Sigmoid colon (tissue), 7 donors: ENCODE measurements around the gene RASGRF2. TPM values are rescaled to one million over a fixed set of nuclear protein-coding genes. Genes with fewer than 3 reads are reported as not detected.

Experiments
- DNase-seq: peaks from one replicate; pipeline ENCODE4 v3.0.0-alpha.2; 2019
- H3K27ac ChIP-seq, 4 donors: fragments of 200-600 bp; sonication (generic); one replicate each; pipeline ENCODE4 v1.5.1; 2016 to 2019; ENCODE audit warnings: mild to moderate bottlenecking in 1 of 4
- H3K27me3 ChIP-seq, 3 donors: fragments of 200-600 bp; sonication (generic); one replicate each; pipeline ENCODE4 v1.5.1; 2019; ENCODE audit warnings: mild to moderate bottlenecking in 1 of 3
- H3K36me3 ChIP-seq, 4 donors: fragments of 200-600 bp; sonication (generic); one replicate each; pipeline ENCODE4 v1.5.1; 2016 to 2019
- H3K4me1 ChIP-seq, 4 donors: fragments of 200-600 bp; sonication (generic); one replicate each; pipeline ENCODE4 v1.5.1; 2017 to 2019
- H3K4me3 ChIP-seq, 4 donors: fragments of 200-600 bp; sonication (generic); one replicate each; pipeline ENCODE4 v1.5.1; 2017 to 2019; ENCODE audit warnings: mild to moderate bottlenecking in 2 of 4, moderate library complexity in 1 of 4
- H3K9me3 ChIP-seq, 4 donors: fragments of 200-600 bp in 3 of 4; sonication (generic) in 3 of 4; one replicate each; pipeline versions ENCODE4 v1.5.1 to v1.6.1; 2013 to 2019
- CTCF ChIP-seq, 4 experiments: fragments of 450-650 bp in 3 of 4; fragments of 200-600 bp in 1 of 4; IDR thresholded peaks; one replicate each; pipeline ENCODE4 v1.5.1; 2016 to 2019; ENCODE audit warnings: antibody characterized with exemption in 4 of 4, mild to moderate bottlenecking in 3 of 4, moderate library complexity in 2 of 4
- EP300 ChIP-seq, 4 donors: sonication (generic); formaldehyde crosslinking; IDR thresholded peaks; one replicate each; pipeline ENCODE4 v1.6.1; 2017; ENCODE audit warnings: antibody characterized with exemption in 4 of 4
- POLR2A ChIP-seq, 2 donors: fragments of 450-650 bp; IDR thresholded peaks; one replicate each; pipeline ENCODE4 v1.6.1; 2016; ENCODE audit warnings: antibody characterized with exemption in 2 of 2, mild to moderate bottlenecking in 2 of 2, moderate library complexity in 2 of 2
- POLR2AphosphoS5 ChIP-seq, 4 donors: sonication (generic); formaldehyde crosslinking; IDR thresholded peaks; one replicate each; pipeline ENCODE4 v1.6.1; 2017; ENCODE audit warnings: antibody characterized with exemption in 4 of 4
- WGBS, 2 donors: extraction: QIAGEN DNeasy Blood & Tissue Kit; methylation state at CpG; one replicate each; pipeline ENCODE4 v1.1.7; 2013; 5-methylcytosine and 5-hydroxymethylcytosine counted together
- intact Hi-C: fragments of 100-400 bp; cut with DNase I; formaldehyde crosslinking; loops from one replicate; pipeline ENCODE4 v1.15.1; 2023
- polyA plus RNA-seq, 3 donors: library from polyadenylated mRNA; stranded (reverse); fragments of 200-250 nt; gene quantifications; one replicate each; pipeline ENCODE4 v1.2.3, GENCODE V29; 2013
- total RNA-seq, 4 donors: library from RNA; depleted of rRNA; stranded (reverse); fragments of >200 nt; gene quantifications; one replicate each; pipeline ENCODE4 v1.1.0, GENCODE V29; 2016
- donor health status: healthy with polysubstance abuse.
- donor health status: Bipolar disorder and iron deficiency.
- donor health status: healthy.

Gene RASGRF2
- total and polyA plus RNA-seq, 7 donors = under 0.01 to 9.5 (median 6.8) TPM

GRCh38 chr5:81147011-81147885 lies 187.1 kb downstream of the RASGRF2 start:
- Histone ChIP-seq H3K27me3 (no peaks in the 10 kb centered on the region), H3K4me1 (no peaks in the 10 kb centered on the region), H3K4me3 (no peak overlapping the region), H3K27ac (no peak overlapping the region), H3K36me3 (no peaks in the 10 kb centered on the region), H3K9me3 (no peaks in the 10 kb centered on the region)
- 62 to 73% methylated on average over 6 of the region's 6 CpGs for WGBS, 2 donors
- DNase-seq = no peak
- TF ChIP-seq CTCF (IDR thresholded peaks at IDR 0.05) (no peak), POLR2A (IDR thresholded peaks at IDR 0.05) (no peak), EP300 (IDR thresholded peaks at IDR 0.05) (no peak), POLR2AphosphoS5 (IDR thresholded peaks at IDR 0.05) (no peak)
- intact Hi-C loops = no loop called here

- no peaks in the 10 kb centered on the region for H3K27me3 ChIP-seq
- TF ChIP-seq CTCF (IDR thresholded peaks at IDR 0.05) (no peak), POLR2A (IDR thresholded peaks at IDR 0.05) (no peak), EP300 (IDR thresholded peaks at IDR 0.05) (no peak), POLR2AphosphoS5 (IDR thresholded peaks at IDR 0.05) (no peak)
- H3K4me3 ChIP-seq = no peak overlapping the region
- no peaks in the 10 kb centered on the region for H3K4me1 ChIP-seq
- no peak overlapping the region for H3K27ac ChIP-seq
- whole genome bisulfite sequencing, 2 donors = 74 to 86% methylated on average over 7 of the region's 7 CpGs
- no peaks in the 10 kb centered on the region for H3K9me3 ChIP-seq
- intact Hi-C loops = no loop called here
- no peak for DNase-seq
- no peaks in the 10 kb centered on the region for H3K36me3 ChIP-seq
Observed at GRCh38 chr5:81147886-81148571, 187.9 kb downstream of the RASGRF2 start.

GRCh38 chr5:81151546-81151945 lies 191.4 kb downstream of the RASGRF2 start:
- intact Hi-C loops = no loop called here
- TF ChIP-seq CTCF (IDR thresholded peaks at IDR 0.05) = no peak
- no peak for TF ChIP-seq EP300 (IDR thresholded peaks at IDR 0.05)
- no peak for TF ChIP-seq POLR2AphosphoS5 (IDR thresholded peaks at IDR 0.05)
- TF ChIP-seq POLR2A (IDR thresholded peaks at IDR 0.05) = no peak
- no peaks in the 10 kb centered on the region for H3K36me3 ChIP-seq
- DNase-seq = no peak
- H3K4me1 ChIP-seq = no peaks in the 10 kb centered on the region
- H3K4me3 ChIP-seq = no peak overlapping the region
- H3K27me3 ChIP-seq = no peaks in the 10 kb centered on the region
- H3K9me3 ChIP-seq = peaks cover 0 to 2% (median 0%) of the 10 kb centered on the region in 4 donors
- 42 to 83% methylated on average over 1 of the region's 1 CpG for WGBS, 2 donors
- H3K27ac ChIP-seq = no peak overlapping the region

- Histone ChIP-seq H3K9me3 (peaks cover 0 to 5% (median 0%) of the 10 kb centered on the region in 4 donors), H3K27me3 (no peaks in the 10 kb centered on the region), H3K36me3 (no peaks in the 10 kb centered on the region), H3K4me1 (no peaks in the 10 kb centered on the region), H3K27ac (no peak overlapping the region), H3K4me3 (no peak overlapping the region)
- no peak for TF ChIP-seq POLR2A (IDR thresholded peaks at IDR 0.05)
- TF ChIP-seq EP300 (IDR thresholded peaks at IDR 0.05) = no peak
- TF ChIP-seq CTCF (IDR thresholded peaks at IDR 0.05) = no peak
- TF ChIP-seq POLR2AphosphoS5 (IDR thresholded peaks at IDR 0.05) = no peak
- no peak for DNase-seq
- intact Hi-C loops = no loop called here
Observed at GRCh38 chr5:81154725-81155124, 194.6 kb downstream of the RASGRF2 start.
